HUES48 (cell line): ENCODE results near the gene MED4.

Source experiments
- H3K27ac ChIP-seq: one replicate; pipeline ENCODE4 v1.7.0; 2013; ENCODE audit warnings: low read depth, low read length, inconsistent platforms
- H3K27me3 ChIP-seq: 2 replicates; pipeline ENCODE4 v1.6.1; 2013; ENCODE audit warnings: mild to moderate bottlenecking, low read length; ENCODE audit not compliant: control insufficient read depth, insufficient read depth
- H3K36me3 ChIP-seq: 2 replicates; pipeline ENCODE4 v1.6.1; 2013; ENCODE audit warnings: low read length; ENCODE audit not compliant: control insufficient read depth, insufficient read depth
- H3K4me1 ChIP-seq: 2 replicates; pipeline ENCODE4 v1.6.1; 2013; ENCODE audit warnings: mild to moderate bottlenecking, low read length; ENCODE audit not compliant: control insufficient read depth, insufficient read depth
- H3K4me3 ChIP-seq: 2 replicates; pipeline ENCODE4 v1.5.1; 2013; ENCODE audit warnings: mild to moderate bottlenecking, low read depth, low read length
- H3K9ac ChIP-seq: 2 replicates; pipeline ENCODE4 v1.6.1; 2013; ENCODE audit warnings: mild to moderate bottlenecking, low read depth, low read length, moderate library complexity
- H3K9me3 ChIP-seq: 2 replicates; pipeline ENCODE4 v1.6.1; 2013; ENCODE audit warnings: low read length; ENCODE audit not compliant: control insufficient read depth, insufficient read depth

MED4 gene

GRCh38 chr13:48037346-48038173 lies 57.3 kb downstream of the MED4 start, which contains the start of gene NUDT15:
TSS of gene NUDT15 (plus strand) at chr13:48037726. CDS start at chr13:48037747, 21 bp downstream.
- Histone ChIP-seq H3K36me3 (peaks cover 19% of the 10 kb centered on the region), H3K4me1 (peaks cover 17% of the 10 kb centered on the region), H3K27me3 (no peaks in the 10 kb centered on the region), H3K4me3 (peak within 1 kb of the TSS; percentile 78), H3K9me3 (peaks cover 9% of the 10 kb centered on the region), H3K27ac (peak within 1 kb of the TSS; percentile 98), H3K9ac (peak within 1 kb of the TSS; percentile 94)

GRCh38 chr13:48029859-48030258 lies 65.0 kb downstream of the MED4 start:
- H3K27me3 ChIP-seq, result no peaks in the 10 kb centered on the region
- H3K27ac ChIP-seq, result no peak overlapping the region
- no peak overlapping the region for H3K4me3 ChIP-seq
- H3K9ac ChIP-seq, result no peak overlapping the region
- 0 out of 2 replicates have a peak, but pooled peaks cover 2% of the 10 kb centered on the region for H3K36me3 ChIP-seq
- no peaks in the 10 kb centered on the region for H3K4me1 ChIP-seq
- peaks cover 35% of the 10 kb centered on the region for H3K9me3 ChIP-seq

- H3K27me3 ChIP-seq, result no peaks in the 10 kb centered on the region
- 0 out of 2 replicates have a peak, but pooled peaks cover 2% of the 10 kb centered on the region for H3K36me3 ChIP-seq
- no peak overlapping the region for H3K27ac ChIP-seq
- no peak overlapping the region for H3K9ac ChIP-seq
- H3K4me3 ChIP-seq, result no peak overlapping the region
- no peaks in the 10 kb centered on the region for H3K4me1 ChIP-seq
- peaks cover 29% of the 10 kb centered on the region for H3K9me3 ChIP-seq
Observed at GRCh38 chr13:48028066-48028465, 66.8 kb downstream of the MED4 start.
